ENCODE measurements around the gene TROAP.
A peak's percentile ranks its signal among the peaks of the same experiment; 100 is the strongest.

Gene TROAP

DNA sequence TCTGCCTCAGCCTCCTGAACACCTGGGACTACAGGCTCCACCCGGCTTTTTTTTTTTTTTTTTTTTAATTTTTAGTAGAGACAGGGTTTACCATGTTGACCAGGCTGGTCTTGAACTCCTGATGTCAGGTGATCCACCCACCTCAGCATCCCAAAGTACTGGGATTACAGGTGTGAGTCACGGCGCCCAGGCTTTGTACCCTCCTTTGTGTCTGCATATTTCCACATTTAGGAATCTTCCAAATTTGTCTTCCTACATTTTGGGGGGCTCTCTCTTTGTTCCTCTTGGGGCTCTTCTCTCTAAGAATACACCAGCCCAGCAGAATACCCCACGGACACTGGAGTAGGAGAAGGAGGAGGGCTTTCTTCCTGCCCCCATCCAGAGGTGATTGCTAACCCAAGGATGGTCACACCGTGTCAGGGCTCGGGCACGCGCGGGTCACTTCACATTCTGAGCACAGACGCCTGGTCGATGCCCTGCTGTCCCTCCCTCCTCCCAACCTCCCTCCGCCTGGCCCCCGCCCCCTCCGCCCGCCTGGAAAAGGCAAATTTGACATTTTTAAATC lies 21.5 kb downstream of the TROAP start:
- no peak for DNase-seq

DNA sequence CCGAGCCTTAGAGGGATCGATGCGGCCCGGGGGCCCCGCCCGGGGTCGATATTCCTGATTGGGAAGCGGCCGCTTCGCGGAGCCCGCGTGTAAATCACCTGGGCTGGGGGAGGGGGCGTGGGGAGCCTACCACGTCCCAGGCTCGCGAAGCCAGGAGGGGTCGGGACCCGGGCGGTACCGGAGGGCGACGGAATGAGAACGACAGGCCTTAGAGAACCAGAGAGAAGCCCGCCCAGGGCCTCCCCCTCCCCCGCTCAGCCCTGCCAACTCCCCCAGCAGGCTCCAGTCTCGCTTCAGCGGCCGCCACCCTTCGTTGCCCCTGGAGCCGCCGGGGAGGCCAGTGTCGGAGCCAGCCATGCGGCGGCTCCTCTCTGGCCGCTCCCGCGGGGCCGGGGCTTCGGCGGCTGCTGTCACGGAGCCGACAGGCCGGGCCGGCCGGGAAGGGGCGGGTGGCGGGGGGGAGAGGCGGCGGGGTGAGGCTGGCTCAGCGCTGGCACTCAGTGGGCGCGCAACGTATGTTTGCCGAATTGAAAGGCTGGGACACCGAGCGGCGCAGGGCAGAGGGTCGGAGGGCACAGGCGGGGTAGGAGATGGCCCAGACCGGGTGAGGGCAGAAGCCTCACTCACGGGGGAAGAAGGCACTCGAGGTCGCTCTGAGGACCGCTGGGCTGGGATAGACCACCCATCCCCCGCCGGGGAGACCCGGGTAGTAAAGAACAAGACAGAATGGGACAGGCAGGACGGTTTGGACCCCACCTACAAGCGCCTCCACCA lies 22.2 kb downstream of the TROAP start:
- DNase-seq, result peak in 1 of 2 experiments; percentile 30

DNA sequence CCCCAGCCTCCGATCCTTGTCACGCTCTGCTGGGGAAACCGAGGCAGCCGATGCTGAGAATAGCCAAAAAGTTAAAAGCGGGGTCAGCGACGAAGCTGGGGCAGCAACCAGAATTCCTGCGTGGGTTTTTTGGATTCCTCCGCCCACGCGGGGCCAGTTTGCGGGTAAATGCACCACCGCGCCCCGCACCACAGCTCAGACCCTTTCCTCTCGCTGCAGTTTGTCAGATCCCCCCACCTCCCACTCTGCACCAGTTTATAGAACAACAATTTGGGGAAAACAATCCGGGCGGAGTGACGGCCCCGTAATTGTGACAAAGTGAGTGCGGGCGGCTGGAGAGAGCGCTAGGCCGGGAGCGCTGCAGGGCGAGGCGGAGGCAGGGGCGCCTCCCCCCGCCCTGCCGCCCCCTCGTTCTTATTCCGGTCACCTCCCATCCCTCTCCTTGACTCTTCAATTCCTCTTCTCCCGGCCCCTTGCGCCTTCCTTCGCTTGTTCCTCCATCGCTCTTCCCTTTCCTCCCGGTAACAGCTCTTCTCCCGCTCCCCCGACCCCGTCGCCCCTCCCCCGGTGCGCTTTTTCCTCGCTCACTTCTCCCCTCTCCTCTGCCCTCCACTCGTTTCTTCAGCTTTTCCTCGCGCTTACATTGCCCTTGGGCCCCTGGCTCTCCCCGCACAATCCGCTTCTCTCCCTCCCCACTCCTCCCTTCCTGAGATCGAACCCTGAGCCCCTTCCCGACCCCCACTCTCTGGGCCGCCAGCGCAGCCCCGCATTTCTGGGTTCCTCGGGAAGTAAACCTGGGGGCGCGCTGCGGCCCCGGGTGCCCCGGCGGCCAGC lies 23.0 kb downstream of the TROAP start:
- DNase-seq, result no peak

DNA sequence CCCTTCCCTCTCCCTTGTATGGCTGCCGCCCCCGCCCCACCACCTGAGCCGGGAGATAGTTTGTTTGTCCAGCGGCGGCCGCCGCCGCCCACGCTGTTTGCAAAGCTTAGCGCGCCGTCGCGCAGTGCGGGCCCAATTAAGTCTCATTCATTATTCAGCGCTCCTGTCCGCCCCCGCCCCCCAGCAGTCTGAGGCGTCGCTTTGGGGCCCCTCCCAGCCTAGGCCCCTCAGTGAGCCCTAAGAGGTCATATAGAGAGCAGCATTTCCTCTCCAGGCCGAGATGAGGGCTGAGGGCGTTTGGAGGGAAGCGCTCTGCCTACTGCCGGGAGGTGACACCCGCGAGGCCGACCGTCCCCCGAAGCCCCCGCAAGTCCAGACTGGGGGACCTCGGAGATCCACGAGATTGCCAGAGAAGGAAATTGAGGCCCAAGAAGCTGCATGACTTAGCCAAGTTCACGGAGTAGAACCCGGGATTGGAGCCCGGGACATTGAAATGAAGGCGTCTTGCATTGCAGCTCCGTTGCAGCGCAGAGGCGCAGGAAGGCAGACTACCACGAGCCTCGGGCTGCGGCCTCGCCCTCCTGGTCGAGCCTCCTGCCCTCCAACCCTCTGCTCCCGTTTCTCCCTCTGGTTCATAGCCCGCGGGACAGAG lies 23.7 kb downstream of the TROAP start, which contains the start of gene DNAJC22:
DNAJC22 (plus strand) TSS at position 230 of the 652 bp plus-strand sequence. CDS start 1,985 bp downstream, outside the sequence.
- peak; percentile 46 to 49 for DNase-seq

DNA sequence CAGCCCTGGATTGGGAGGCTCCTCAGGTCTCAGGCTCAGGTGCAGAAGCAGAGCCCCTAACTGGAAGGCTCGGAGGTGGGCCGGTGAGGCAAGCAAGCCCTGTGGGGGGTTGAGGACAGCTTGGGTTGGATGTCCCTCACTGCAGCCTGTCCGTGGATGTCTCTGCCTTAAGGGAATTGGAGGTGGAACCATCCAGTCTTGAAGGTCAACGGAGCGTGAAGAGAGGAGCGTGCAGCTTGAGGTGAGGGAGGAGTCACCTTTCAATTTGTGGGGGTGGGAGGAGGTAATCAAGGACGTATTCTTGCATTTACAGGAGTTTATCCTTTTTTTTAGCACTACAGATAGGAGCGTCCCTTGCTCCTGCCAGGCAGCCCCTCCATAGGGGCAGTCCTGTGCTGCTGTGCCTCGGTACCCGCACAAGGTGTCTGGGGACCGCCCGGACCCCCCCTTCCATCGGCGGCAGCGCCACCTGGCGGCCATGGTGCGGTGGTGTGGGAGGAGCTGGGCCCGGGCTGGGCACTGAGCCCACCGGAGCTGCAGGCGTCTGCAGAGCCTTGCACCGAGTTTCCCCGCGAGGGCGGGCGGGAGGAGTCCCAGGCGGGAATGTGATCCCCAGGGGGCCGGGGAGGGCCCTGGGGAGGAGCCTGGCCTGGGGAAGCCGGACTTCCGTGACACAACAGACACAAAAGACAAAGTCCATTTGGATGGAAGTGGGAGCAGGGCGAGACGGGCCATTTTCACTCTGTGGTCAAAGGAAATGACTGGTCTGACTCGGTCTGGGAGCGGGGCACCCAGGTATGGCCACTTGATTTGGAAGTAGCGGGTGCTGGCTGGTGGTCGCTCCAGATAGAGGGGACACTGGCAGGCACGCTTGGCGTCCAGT lies 24.5 kb downstream of the TROAP start:
- DNase-seq, result peak; percentile 55 to 73

DNA sequence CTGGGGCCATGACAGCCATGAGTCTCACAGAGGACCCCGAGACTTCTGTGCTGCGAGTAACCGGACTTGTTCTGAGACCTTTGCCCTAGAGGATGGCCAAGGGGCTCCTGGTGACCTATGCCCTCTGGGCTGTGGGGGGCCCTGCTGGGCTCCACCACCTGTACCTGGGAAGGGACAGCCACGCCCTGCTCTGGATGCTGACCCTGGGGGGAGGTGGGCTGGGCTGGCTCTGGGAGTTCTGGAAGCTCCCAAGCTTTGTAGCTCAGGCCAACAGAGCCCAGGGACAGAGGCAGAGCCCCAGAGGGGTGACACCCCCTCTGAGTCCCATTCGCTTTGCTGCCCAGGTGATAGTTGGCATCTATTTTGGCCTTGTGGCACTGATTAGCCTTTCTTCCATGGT lies 25.7 kb downstream of the TROAP start:
- DNase-seq, result no peak

DNA sequence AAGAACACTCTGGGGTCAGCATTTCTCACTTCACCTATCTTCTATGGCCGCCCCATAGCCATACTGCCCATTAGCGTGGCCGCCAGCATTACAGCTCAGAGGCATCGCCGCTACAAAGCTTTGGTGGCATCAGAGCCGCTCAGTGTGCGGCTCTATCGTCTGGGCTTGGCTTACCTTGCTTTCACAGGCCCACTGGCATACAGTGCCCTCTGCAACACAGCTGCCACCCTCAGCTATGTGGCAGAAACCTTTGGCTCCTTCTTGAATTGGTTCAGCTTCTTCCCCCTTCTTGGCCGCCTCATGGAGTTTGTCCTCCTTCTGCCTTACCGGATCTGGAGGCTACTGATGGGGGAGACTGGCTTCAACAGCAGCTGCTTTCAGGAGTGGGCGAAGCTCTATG lies 26.2 kb downstream of the TROAP start:
- DNase-seq, result no peak

DNA sequence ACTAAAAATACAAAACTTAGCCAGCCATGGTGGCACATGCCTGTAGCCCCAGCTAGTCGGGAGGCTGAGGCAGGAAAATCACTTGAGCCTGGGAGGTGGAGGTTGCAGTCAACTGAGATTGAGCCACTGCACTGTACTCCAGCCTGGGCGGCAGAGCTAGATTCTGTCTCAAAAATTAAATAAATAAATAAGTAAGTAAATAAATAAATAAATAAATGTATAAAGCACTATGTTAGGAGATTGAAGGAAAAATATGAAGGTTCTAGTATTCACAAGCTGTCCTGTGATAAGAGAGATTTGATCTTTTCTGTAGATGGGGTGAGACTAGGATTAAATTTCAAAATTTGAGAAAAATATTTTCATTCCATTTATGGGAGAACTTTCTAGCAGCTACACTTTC lies 29.3 kb downstream of the TROAP start:
- no peak for DNase-seq

DNA sequence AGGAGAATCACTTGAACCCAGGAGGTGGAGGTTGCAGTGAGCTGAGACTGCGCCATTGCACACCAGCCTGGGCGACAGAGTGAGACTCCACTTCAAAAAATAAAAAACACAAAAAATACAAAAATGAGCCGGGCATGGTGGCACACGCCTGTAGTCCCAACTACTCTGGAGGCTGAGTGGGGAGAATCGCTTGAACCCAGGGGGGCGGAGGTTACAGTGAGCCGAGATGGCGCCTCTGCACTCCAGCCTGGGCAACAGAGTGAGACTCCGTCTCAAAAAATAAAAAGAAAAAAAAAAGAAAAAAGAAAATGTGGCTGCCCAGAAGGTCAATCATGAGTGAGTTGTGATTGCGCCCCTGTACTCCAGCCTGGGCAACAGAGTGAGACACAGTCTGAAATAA lies 32.9 kb downstream of the TROAP start:
- no peak for DNase-seq

DNA sequence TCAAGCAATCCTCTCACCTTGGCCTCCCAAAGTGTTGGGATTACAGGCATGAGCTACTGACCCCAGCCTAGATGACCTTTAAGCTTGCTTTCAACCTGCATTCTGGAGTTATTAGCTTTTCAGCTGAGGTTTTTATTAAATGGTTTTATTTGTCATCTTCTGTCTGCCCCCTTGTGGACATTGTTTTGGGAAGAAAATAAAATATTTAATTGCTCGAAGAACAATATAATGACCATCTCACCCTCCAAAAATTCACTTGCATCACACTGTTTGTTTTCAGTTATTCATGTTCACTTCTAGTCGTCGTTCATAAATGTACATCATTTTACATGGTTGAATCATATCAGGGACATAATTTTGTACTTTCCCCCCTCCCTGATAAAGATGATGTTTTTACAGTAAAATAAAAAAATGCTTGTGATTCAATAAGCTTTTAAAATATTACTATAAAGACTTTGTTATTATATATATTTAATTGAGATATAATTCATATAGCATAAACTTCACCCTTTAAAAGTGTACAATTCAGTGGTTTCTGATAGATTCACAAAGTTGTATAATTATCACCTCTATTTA lies 34.1 kb downstream of the TROAP start:
- peak in 1 of 2 experiments; percentile 42 for DNase-seq

DNA sequence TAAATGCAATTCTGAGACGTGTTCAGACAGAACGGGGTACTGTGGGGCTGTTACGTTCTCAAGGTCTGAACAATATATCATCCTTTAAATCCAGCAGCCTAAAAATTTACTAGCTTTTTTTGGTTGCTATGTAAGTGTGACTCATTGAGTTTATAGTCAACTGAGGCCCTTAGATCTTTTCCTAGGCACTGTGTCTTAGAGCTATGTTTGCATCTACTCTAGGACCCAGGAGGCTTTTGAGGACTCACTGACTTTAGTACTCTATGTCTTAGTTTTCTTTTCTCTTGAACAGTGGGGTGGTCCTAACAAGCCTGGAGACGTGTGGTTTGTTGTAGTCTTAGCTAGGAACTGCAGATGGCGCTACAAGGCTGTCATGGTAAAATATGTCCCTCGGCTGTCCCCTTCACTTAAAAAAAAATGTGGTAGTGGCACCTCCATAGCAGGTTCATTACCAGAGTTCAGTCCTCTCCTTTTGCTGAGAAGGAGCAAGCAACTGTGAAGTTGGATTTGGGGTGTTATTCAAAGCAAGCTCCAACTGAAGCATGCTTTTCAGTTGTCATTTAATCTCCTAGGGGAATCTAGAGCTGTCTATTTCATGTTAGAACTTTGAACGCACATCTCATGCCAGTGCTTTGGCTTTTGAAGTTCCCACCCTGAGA lies 35.6 kb downstream of the TROAP start:
- peak; percentile 39 to 48 for DNase-seq

DNA sequence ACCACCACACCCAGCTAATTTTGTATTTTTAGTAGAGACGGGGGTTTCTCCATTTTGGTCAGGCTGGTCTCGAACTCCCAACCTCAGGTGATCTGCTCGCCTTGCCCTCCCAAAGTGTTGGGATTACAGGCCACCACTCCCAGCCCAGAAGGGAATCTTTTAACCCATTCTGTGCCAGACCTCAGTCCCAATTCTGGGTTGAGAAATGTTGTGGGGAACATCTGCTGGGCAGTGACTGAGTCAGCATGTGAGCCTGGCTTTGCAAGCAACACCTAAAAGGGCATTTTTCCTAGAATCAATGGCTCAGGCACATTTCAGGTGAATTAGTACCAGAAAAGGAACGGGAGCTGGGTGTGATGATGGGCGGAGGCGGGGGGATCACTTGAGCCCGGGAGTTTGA lies 36.6 kb downstream of the TROAP start:
- no peak for DNase-seq

DNA sequence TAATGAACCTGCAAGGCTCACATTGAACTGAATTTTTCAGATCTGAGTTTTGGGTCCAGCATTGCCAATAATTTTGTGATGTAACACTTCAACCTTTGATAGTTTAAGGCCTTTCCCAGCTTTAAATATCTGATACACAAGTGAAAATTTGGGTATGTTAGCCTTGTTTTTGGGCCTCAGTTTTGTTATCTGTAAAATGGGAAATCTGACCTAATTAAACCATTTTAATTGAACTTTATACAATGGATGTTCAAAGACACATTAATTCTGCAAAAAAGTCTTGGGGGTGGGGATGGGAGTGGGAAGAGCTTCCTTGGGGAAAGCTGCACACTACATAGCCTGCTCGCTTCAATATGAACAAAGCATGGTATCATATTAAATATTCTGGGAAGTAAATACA lies 39.0 kb downstream of the TROAP start:
- no peak for DNase-seq

DNA sequence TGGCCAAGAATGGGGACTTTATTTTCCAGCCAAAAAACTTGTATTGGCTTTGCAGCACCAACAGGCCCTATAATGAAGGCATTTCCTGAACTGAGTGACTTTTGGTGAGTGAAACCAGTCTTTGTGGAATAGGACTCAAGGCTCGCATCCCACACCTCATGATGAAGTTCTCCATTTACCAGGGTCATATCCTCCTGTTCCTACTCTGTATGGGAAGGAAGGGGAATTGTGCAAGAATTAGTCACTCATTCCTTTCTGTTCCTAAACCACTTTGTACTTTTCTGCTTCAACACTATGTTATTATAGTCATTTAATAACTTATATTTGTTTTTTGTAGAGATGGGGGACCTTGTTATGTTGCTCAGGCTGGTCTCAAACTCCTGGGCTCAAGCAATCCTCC lies 41.9 kb downstream of the TROAP start:
- DNase-seq, result no peak

DNA sequence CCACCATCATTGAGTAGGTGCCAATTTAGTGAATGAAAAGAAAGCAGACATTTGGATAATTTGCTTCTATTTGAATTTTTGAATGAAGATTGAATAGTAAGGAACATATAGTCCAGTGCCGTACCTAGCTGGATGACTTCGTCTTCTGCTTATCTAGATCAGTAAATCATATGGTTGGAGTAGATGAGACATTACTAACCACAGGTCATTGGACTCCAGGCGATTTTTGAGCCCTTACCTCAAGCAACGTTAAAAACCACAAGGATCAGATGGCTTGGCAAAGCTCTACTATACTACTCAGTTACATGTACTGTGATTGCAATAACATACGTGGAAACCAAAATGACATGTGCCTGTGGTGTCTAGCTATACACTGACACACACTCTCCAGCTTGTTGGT lies 42.5 kb downstream of the TROAP start:
- no peak for DNase-seq

DNA sequence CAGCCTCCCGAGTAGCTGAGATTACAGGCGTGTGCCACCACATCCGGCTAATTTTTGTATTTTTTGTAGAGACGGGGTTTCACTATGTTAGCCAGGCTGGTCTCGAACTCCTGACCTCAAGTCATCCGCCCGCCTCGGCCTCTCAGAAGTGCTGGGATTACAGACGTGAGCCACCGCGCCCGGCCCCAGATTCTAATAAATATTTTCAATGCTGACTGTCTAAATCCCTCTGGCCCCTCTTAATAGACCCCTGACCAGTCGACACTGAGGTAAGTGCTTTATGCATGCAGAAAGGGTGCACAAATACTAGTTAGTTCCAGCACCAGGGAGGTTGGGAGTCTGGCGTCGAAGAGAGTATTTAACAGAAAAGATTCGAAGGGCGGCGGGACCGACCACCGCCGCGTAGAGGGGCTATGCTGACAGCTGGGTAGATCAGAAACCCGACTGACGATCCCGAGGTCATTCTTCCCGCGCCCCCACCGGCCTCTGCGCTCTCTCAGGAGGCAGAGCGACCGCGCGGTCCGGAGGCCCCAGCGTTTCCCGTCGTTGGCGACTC lies 43.1 kb downstream of the TROAP start:
- DNase-seq, result peak; percentile 44 to 58

DNA sequence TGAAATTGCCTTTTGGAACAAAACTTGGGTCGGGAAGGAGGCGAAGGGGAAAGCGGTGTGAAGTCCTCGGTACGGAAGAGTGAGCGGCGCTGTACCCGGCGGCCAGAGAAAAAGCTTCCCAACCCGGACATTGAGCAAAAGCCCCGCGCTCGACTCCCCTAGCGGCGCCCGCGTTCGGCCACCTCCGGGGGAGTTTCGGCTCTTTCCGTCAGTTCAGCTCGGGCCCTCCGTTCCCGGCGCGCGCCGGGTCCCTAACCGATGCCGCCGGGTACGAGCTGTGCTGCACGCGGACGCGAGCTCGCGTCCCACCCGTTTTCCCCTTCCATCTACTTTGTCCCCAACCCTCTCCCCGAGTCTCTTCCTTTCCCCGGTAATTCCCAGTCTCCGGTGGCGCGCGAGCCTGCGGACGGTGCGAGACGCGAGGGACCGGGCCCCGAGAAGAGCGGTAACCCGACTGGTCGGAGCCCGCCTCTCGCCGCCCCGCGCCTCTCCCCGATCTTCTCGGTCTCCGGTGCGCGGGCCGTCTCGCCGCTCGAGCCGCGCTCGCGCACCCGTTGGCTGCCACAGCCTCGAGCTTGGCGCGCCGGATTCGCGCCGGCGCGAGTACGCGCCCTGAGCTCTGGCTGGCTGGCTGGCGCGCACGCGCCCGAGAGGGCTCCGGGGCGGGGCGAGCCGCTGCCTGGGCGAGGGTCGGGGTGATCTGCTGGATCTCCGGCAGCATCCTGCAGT lies 43.8 kb downstream of the TROAP start:
- peak; percentile 90 to 93 for DNase-seq

DNA sequence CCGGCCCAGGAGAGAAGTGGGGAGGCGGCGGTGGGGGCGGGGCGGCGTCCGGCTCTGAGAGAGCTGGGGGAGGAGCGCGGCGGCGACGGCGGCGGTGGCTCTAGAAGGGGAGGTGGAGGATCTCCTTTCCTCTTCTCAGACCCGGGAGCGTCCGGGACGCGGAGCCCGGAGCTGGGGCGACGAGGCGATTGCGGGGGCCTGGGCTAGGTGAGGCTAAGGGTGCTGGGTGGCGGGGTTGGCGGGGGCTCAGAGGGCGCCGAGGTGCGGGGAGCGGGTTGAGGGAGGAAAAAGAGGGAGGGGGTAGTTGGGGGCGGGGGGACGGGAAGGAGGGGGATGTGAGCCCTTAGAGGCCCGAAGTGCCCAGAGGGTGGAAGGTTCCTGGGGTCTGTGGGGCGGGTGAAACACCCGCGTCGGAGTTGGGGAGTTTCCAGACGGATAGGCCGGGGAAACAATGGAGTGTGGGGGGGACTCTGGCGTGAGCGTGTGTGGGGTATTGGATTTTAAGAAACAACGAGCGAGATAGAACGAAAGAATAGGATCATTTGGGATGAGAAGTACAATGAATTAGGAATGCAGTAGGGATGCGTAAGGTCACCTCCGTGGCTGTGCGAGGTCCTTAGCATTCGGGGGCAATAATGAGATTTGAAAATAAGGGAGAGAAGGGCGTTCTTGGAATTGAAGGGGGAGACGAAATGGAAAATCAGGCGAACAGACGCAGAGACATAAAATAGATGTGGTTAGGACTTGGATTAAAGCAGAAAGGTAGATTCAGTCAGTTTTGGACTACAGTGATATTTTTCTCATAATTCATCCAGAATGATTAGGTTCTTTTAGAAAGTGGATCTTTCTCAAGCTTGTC lies 44.6 kb downstream of the TROAP start, which contains the start of gene SPATS2:
SPATS2 (plus strand) TSS at position 82 of the 859 bp plus-strand sequence. CDS start 93,551 bp downstream, outside the sequence.
- peak in 1 of 2 experiments; percentile 65 for DNase-seq

DNA sequence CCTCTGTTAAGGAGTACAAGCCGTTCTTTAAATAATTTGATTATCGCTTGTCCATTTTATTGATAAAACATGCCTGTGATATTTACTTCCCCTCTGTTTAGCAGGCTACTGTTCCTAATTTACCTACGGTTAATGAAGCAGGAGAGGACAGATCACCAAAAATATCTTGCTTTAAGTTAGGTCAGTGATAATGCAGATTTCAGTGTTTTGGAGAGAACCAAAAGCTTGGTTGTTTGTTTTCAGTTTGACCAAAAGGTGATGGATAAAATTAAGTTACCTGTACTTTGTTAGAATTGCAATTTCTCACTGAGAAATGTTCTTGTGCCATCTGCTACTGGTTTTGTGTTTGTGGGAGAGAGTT lies 45.2 kb downstream of the TROAP start:
- no peak for DNase-seq
